HEK293T (cell line): ENCODE data around the gene PYY.

Experiments used
- CTBP1 ChIP-seq: fragments of 450-650 bp; IDR thresholded peaks from 2 replicates; pipeline ENCODE4 v1.6.1; 2016; ENCODE audit warnings: borderline replicate concordance
- ELF4 ChIP-seq: fragments of 450-650 bp; IDR thresholded peaks from 2 replicates; pipeline ENCODE4 v1.6.1; 2017; ENCODE audit warnings: antibody characterized with exemption
- FOXK2 ChIP-seq: fragments of 450-650 bp; IDR thresholded peaks from 2 replicates; pipeline ENCODE4 v1.6.1; 2016; ENCODE audit warnings: mild to moderate bottlenecking
- HDGF ChIP-seq: fragments of 450-650 bp; IDR thresholded peaks from 2 replicates; pipeline ENCODE4 v1.6.1; 2017; ENCODE audit warnings: antibody characterized with exemption, borderline replicate concordance
- SP1 ChIP-seq: fragments of 450-650 bp; IDR thresholded peaks from 2 replicates; pipeline ENCODE4 v1.6.1; 2017
- SUZ12 ChIP-seq: fragments of 450-650 bp; IDR thresholded peaks from 2 replicates; pipeline ENCODE4 v1.6.1; 2016; ENCODE audit warnings: mild to moderate bottlenecking

- TF ChIP-seq CTBP1 (no peak), FOXK2 (no peak), SUZ12 (no peak), ELF4 (no peak), SP1 (no peak), HDGF (no peak)
Observed at GRCh38 chr17:43998552-43998951, 44.8 kb upstream of the PYY start.
